ENCODE measurements around the gene LEFTY1.
A peak's percentile ranks its signal among the peaks of the same experiment; 100 is the strongest.
"Not testable (repeated sequence)": the region's sequence is repeated elsewhere in the genome, so short reads cannot be mapped to it uniquely, and the experiment has no call there.

The LEFTY1 gene

DNA sequence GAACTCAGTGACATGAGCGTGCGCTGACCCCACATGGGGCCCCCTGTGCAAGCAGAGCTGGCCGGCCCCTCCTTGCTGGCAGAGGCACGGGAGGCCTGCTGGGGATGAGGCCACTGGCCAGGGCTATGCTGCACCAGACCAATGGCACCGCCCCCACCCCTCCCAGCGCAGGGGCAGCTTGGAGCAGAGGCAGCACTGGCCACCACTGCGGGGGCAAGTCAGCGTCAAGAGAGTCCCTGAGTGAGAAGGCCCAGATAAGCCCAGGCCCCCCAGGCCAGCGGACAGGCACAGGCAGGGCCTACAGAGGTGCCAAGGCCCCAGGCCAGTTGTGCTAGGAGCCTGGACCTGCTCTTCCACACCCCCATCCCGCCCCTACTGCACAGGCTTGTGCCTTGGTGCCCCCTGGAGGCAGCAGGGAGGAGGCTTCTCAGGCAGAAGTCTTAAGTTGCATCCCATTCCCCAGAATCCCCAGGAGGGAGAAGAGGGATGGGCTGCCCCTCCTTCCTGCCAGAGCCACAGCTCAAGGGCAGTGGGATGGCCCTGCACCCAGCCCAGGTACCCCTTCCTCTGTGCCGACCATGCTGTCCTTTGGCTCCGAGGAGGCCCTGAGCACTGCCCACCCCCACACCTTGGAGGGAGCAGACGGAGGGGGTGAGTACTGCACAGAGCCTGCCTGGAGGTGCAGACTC, 43.2 kb downstream of the LEFTY1 start:
- peak; percentile 60 for DNase-seq

DNA sequence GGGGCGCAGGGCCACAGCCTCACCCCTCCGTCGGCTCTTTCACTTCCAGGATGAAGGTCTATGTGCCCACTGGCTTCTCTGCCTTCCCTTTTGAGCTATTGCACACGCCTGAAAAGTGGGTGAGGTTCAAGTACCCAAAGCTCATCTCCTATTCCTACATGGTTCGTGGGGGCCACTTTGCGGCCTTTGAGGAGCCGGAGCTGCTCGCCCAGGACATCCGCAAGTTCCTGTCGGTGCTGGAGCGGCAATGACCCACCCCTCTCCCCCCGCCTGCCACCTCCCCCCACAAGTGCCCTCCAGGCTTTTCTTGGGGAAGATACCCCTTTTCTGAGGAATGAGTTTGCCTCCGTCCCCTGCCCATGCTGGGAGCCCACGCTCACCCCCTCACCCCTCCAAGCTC, 43.8 kb downstream of the LEFTY1 start:
- DNase-seq = no peak

DNA sequence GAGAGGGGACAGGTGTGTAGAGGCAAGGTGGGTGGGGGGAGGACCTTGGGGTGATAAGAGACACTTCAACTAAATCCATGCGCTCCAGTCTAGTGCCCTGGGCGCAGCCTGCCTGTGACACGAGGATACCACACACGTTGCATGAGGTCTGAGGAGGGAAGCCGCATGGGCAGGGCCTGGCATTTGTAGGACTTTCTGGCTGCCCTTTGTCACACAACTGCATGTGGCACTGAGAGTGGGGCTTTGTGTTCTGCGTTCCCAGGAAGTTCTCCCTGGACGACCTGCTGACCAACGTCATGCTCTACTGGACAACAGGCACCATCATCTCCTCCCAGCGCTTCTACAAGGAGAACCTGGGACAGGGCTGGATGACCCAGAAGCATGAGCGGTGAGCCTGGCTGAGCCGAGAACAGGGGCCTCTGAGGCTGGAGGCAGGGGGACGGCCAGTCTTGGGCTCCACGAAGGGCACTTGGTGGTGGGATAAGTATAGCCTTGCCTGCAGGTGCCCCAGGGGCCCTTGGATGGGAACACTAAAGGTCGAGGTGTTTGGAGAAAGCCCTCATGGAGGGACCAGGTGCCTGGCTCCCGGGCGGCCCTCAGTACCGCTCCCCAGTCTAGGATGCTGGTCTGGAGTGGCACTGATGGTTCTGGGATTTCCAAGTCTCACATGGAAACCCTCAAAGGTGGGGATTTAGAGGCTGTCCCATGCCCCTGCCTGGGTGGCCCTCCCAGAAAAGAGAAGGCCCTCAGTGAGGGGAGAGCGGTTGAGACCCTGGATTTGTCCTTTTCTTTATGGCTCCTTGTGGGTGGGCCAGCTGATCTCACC, 44.5 kb downstream of the LEFTY1 start:
- DNase-seq = no peak

DNA sequence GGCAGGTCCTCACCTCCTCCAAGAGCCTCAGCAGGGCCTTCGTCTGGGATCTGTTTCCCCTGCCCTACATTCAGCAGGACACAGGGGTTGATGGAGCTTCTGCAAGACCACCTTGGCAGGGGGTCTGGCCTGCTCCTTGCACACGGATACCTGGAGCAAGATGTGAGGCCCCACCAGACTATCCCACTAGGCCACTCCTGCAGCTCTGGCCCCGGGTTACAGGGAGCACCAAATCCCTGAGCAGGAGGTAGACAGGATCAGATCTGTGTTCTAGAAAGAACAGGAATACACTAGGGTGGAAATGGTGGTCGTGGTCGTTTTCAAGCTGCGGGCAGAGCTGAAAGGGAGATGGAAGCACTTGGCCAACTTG, 45.5 kb downstream of the LEFTY1 start:
- no peak for DNase-seq

DNA sequence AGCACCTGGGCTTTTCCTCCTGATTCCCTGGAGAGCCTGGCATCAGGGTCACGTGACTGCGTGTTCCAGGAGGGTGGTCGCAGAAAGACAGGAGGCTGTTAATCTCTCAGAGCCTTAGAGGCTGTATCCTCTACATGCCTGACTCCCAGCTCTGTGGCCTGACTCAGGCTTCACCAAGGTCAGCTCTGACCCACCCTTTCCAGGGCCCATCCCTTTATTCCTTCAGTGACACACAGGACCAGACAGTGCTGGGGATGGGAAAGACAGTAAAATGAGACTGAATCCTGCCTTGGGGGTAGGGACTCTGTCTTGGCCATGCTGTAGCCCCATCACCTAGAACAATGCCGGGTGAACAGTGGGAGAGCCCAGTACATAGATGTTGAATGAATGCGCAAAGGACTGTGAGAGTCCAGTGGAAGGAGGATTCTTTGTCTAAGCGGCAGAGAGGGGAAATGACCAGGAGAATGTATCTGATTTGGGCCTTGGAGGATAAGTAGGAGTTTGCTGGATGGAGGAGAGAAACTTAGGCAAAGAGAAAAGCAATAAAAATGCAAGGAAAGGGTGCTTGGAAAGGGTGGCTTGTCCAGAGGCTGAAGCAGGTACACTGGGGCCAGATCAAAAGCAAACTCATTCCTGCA, 46.0 kb downstream of the LEFTY1 start:
- no peak for DNase-seq

DNA sequence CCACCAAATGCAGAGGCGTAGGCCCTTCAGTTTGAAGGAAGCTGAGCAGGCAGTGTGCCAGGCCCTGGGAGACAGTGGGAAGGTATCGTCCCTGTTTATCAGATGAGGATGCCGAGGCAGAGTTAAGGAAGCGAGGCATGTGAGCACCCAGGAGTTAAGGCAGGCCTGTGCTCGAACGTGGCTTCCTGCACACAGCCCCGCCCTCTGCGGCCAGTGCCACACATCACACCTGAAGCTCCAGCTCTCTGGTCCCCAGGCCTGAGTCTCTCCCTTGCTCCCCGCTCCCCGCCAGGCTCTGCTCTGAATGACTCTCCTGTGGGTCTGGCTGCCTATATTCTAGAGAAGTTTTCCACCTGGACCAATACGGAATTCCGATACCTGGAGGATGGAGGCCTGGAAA, 46.9 kb downstream of the LEFTY1 start:
- peak; percentile 47 for DNase-seq

DNA sequence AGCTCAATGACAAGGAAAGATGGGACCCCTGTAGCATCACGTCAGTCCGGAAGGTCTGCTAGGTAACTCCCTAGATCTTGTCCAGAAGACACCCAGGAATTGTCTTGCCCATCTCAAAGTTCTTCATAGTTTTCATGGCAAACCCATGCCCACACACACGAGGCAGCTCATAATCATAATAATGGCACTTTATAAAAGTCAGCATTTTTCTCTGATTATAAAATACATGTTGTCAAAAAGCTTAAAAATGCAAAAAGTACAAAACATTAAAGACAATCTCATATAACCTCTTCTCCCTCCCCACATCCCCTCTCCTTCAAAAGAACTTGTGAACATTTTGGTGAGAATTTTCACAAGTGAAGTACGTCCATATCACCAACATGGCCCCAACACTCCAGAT, 48.2 kb downstream of the LEFTY1 start:
- no peak for DNase-seq

DNA sequence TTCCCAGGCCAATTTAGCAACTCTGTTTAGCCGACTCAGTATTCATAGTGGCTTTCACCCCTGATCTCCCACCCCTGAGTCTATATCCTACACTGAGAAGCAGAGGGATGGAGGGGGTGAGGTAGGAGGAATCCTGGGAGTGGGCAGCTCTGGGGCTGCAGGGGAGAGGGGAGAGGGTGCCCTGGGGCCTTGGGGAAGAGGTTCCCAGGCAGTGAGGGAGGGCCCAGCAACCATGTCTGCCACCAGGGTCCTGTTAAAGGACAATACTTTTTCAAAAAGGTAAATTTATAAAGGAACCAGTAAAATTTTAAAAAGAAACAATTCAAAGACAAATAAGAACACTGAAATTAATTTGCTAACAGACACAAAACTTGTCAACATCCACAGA, 48.7 kb downstream of the LEFTY1 start:
- DNase-seq = no peak

DNA sequence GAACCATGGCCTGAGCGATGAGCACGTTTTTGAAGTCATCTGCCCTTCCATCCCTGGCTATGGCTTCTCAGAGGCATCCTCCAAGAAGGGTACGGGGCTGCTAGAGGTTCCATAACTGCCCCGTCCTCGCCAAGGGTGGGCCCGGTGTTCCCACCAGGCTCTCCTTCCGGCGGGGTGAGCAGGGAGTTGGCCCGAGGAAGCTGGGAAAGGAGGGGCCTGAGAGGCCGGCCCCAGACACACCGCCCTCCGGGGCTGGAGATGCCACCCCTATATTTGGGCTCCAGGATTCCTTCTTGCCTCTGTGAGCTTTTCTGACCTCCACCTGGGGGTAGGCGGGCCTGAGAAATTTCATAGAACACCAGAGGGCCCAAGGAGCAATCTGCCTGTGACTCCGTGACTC, 50.2 kb downstream of the LEFTY1 start:
- DNase-seq = no peak

DNA sequence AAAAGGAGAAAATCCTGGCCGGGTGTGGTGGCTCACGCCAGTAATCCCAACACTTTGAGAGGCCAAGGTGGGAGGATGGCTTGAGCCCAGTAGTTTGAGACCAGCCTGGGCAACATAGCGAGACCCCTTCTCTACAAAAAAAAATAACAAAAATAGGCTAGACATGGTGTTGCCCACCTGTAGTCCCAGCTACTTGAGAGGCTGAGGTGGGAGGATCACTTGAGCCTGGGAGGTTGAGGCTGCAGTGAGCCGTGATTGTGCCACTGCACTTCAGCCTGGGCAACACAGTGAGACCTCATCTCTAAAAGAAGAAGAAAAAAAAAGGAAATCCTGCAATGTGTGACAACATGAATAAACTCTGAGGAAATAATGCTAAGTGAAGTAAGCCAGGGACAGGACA, 52.6 kb downstream of the LEFTY1 start:
- not testable (repeated sequence) for DNase-seq
